ENCODE results near the gene NET1.
A peak's percentile ranks its signal among the peaks of the same experiment; 100 is the strongest.

Gene NET1

GRCh38 chr10:5443429-5443828, 31.1 kb downstream of the NET1 start:
- DNase-seq = no peak

DNA sequence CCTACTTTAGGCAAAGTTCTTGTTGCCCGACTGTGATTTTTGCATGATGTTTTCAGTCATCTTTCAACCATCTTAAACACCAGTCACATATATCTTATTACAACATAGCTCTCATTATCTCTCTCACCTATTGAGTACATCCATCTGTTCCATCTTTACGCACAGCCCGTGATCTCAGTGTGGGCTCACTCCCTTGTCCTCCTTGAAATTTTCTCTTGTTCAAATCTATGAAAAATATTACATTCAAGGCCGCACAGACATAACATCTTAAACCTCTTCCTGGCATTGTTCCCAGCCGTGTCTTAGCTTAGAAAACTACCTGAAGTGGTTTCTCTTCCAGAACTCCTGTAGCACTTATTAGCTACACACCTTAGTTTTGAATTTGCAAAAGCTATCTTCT, 32.6 kb downstream of the NET1 start:
- DNase-seq = no peak

DNA sequence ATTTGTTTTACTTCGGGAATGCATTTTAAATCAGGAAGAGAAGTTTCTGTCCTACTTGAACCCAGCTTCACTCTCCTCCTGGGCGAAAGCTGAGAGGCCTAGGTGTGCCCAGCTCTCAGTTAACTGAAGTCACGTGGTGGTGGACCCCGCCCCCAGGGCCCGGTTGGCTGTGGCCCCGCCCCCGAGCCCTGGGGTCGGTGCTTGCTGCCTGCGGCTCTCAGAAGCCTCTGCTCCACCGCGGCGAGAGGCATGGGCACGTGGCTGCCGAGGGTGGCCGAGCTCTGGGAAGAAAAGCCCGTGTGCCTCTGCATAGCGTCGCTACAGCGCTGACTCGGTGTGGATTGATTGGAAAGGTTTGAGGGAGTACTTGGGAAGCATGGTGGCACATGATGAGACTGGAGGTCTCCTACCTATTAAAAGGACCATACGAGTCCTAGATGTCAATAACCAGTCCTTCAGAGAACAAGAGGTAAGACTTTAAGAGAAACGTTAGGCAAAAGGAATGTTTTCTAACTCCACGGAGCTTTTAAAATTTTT, 34.1 kb downstream of the NET1 start:
- peak; percentile 87 for DNase-seq

DNA sequence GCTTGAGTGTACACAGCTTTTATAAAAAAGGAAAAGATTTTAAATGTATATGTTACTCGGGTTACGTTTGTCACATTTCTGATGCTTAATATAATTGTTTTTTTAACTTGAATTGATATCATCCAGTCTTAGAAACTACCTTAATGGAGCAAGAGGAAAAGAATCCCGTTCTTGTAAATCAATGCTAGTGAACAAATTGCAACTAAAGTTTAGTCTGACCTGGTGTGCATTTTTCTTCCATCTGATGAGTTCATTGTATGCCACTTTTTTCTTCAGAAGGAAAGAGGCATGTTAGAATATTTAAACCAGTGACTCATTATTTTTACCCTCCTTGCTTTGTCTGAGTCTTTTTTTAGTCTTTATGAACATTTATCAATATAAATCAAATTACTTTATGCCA, 34.7 kb downstream of the NET1 start:
- no peak for DNase-seq

- no peak for DNase-seq
Measured at GRCh38 chr10:5447611-5448071, 35.3 kb downstream of the NET1 start.

GRCh38 chr10:5448333-5449001, 36.1 kb downstream of the NET1 start:
- no peak for DNase-seq

GRCh38 chr10:5449227-5449626, 36.9 kb downstream of the NET1 start:
- DNase-seq = no peak

GRCh38 chr10:5449823-5450222, 37.5 kb downstream of the NET1 start:
- DNase-seq = no peak

GRCh38 chr10:5450605-5451384, 38.4 kb downstream of the NET1 start:
- no peak for DNase-seq

DNA sequence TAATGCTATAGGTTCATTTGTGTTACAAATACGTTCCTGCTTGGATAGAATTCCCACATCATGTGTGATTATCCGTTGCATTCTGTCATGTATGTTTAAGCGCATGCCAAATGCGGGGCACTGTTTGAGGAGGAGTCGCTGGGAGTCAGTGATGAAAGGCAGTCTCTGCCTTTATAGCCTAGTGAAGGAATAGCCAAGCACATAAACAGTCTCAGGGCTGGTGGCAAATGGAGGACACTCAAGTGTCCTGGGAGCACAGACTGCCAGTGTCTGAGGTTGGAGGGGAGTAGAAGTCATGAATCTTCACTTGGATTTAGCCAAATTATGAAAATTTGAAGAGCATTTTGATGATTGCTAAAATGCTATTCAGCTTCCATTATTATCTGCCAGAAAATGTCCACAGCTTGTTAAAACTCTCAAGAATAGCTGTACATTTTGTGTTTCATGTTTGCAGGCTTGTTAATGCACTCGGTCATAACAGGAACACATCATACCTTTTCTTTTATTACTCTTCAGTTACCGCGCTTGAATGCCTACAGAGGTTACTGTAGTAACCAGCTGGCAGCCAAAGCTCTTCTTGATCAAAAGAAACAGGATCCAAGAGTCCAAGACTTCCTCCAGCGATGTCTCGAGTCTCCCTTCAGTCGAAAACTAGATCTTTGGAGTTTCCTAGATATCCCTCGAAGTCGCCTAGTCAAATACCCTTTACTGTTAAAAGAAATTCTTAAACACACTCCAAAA, 41.6 kb downstream of the NET1 start:
- DNase-seq = no peak

DNA sequence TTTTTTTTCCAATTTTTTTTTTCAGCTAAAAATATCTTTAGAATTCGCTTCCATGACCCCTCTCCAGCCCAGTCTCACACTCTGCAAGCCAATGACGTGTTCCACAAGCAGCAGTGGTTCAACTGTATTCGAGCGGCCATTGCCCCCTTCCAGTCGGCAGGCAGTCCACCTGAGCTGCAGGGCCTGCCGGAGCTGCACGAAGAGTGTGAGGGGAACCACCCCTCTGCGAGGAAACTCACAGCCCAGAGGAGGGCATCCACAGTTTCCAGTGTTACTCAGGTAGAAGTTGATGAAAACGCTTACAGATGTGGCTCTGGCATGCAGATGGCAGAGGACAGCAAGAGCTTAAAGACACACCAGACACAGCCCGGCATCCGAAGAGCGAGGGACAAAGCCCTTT, 44.2 kb downstream of the NET1 start:
- no peak for DNase-seq

- DNase-seq = no peak
Measured at GRCh38 chr10:5457741-5458140, 45.4 kb downstream of the NET1 start.

DNA sequence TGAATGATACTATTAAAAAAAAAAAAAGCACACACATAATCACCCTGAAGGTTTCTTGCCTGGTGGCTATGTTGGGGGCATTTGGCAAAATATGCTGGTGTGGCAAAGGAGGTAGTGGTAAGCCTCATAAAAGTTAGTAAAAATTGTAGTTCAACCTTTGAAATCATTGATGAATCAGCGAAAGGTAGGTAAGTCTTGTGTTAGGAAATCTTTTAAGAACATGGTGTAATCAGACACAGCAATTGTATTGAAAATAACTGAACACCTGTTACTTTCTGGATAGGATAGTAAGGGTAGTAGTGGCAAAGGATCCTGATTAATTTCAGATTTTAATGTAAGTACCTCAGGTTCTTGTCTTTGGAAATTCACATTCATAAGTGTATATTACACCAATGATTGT, 46.1 kb downstream of the NET1 start:
- DNase-seq = no peak

- no peak for DNase-seq
Measured at GRCh38 chr10:5458949-5459747, 46.8 kb downstream of the NET1 start.

DNA sequence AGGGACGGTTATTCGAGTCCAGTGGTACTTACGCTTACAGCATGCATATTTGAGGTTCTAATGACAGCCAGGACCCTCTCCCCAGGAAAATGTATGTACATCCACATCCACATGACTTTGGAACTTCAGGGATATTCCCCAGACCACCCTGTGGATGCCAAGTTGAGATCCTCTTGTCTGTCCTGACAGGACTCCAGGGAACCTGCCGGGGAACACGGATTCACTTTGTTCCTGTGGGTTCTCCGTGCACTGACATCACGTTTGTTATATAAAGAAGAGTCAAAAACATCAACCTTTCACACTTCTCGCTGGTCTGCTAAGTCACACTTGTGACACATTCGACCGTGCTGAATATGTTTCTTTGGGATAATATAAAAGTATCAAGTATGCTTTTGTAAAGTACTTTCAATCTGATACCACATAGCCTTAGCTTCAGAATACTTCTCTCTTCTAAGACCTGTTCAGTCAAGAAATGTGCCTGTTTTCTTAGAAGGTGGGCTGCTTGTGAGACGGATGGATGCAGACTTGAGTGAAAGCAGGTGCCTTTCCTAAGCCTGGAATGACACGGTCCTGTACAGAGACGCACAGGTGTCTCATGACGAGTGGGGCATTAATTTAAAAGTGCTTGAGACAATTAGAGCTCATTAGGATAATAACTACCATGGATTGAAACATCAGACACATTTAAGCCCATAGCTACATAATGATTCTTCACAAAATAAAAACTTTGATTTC, 48.3 kb downstream of the NET1 start:
- no peak for DNase-seq

DNA sequence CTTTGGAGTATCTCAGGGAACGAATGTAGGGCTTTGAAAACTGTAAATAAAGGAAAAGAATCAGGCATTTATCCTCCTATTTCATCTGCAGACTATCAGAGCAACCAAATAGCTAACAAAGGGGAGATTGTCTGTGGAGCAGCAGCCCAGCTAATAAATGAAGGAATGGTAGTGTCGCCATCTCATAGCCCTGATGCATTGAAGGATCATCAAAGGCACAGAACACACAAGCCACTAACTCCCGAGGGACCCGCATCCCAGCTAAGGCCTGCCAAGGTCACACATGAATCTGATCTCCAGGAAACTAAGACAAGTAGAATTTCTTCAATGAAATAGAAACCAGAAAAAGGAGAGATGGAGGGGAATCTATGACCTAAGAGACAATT, 48.8 kb downstream of the NET1 start:
- no peak for DNase-seq

- no peak for DNase-seq
Measured at GRCh38 chr10:5461914-5462840, 49.8 kb downstream of the NET1 start.

GRCh38 chr10:5462841-5463293, 50.5 kb downstream of the NET1 start:
- no peak for DNase-seq

DNA sequence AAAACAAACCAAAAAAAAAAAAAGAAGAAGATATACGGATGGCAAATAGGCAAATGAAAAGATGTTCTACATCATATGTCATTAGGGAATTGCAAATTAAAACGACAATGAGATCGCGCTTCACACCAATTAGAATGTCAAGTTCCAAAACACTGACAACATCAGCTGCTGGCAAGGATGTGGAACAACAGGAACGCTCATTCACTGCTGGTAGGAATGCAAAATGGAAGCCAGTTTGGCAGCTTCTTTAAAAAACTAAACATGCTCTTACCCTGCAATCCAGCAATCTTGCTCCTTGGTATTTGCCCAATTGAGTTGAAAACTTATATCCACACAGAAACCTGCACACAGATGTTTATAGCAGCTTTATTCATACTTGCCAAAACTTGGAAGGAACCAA, 52.2 kb downstream of the NET1 start:
- DNase-seq = no peak

DNA sequence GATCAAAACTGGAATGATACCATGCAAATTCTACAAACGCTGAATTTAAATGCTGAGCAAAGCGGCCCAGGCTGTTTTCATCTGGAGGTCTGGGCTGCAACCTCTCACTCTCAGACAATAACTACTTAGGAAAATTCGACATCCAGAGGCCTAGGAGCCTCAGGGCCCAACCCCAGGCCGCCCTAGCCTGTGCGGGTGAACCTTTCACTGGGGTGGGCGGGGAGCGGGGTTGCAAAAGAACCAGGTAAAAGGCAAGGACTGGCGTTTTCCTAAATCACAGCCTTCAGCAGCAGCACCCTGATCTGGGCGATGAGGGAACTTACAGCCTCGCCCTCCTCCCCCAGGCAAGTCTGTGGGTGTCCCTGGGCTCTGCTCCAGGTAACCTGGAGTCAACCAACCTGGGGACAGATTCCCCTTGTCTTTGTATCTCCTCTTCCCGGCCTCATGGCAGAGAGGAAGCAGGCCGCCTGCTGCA, 53.7 kb downstream of the NET1 start:
- DNase-seq = no peak
